Gastrocnemius medialis (tissue), 4 donors: ENCODE results near the gene PLCH1. TPM values are rescaled to one million over a fixed set of nuclear protein-coding genes. Genes with fewer than 3 reads are reported as not detected.

ENCODE experiments used
- ATAC-seq, 2 donors: fragments of 150-250 bp; one replicate each; pipeline ENCODE4 v1.9.1; 2016
- DNase-seq, 2 donors: peaks; one replicate each; pipeline ENCODE4 v3.0.0-alpha.2; 2019
- H3K27ac ChIP-seq, 4 donors: fragments of 200-600 bp; sonication (generic); 1 replicate in 1 of 4; 2 replicates in 3 of 4; pipeline ENCODE4 v1.5.1; 2016 to 2018; ENCODE audit warnings: mild to moderate bottlenecking in 2 of 4, moderate library complexity in 1 of 4
- H3K27me3 ChIP-seq, 3 donors: fragments of 200-600 bp; sonication (generic) in 2 of 3; 1 replicate in 1 of 3; 2 replicates in 2 of 3; pipeline versions ENCODE4 v1.5.1 to v1.6.0; 2016 to 2019; ENCODE audit warnings: mild to moderate bottlenecking in 1 of 3, moderate library complexity in 1 of 3
- H3K36me3 ChIP-seq, 2 donors: fragments of 200-600 bp; sonication (generic) in 1 of 2; one replicate each; pipeline ENCODE4 v1.5.1; 2017 to 2018
- H3K4me1 ChIP-seq, 2 donors: fragments of 200-600 bp; sonication (generic) in 1 of 2; one replicate each; pipeline ENCODE4 v1.5.1; 2016 to 2017; ENCODE audit warnings: mild to moderate bottlenecking in 2 of 2
- H3K4me3 ChIP-seq, 4 donors: fragments of 200-600 bp; sonication (generic) in 3 of 4; 1 replicate in 1 of 4; 2 replicates in 3 of 4; pipeline ENCODE4 v1.5.1; 2016 to 2019; ENCODE audit warnings: mild to moderate bottlenecking in 2 of 4
- H3K9me3 ChIP-seq, 3 donors: fragments of 200-600 bp; sonication (generic) in 2 of 3; 1 replicate in 1 of 3; 2 replicates in 2 of 3; pipeline ENCODE4 v1.5.1; 2016 to 2019
- POLR2A ChIP-seq, 2 donors: fragments of 450-650 bp; IDR thresholded peaks; one replicate each; pipeline ENCODE4 v1.6.1; 2017; ENCODE audit warnings: antibody characterized with exemption in 2 of 2, mild to moderate bottlenecking in 2 of 2, moderate library complexity in 2 of 2
- in situ Hi-C, 4 donors: fragments of 200-750 bp; cut with MboI; loops; one replicate each; pipeline versions ENCODE4 v1.15.0 to v1.8.0; 2017; ENCODE audit warnings: low sequenced_read_pairs in 4 of 4
- intact Hi-C: fragments of 100-400 bp; cut with DNase I; formaldehyde crosslinking; loops from one replicate; pipeline ENCODE4 v1.15.1; 2023; ENCODE audit warnings: low total_unique reads
- total RNA-seq, 4 donors: library from RNA; depleted of rRNA; stranded (reverse); fragments of >200 nt; gene quantifications; one replicate each; pipeline versions ENCODE4 v1.1.0 to v1.2.3, GENCODE V29; 2016
- TF ChIP-seq, protein P1 (sequence below), 5 experiments: fragments of 450-650 bp in 3 of 5; fragments of 200-600 bp in 2 of 5; sonication (generic) in 2 of 5; IDR thresholded peaks in 4 of 5; conservative IDR thresholded peaks in 1 of 5; 1 replicate in 4 of 5; 2 replicates in 1 of 5; pipeline ENCODE4 v1.5.1; 2016 to 2019; ENCODE audit warnings: antibody characterized with exemption in 5 of 5, mild to moderate bottlenecking in 3 of 5, moderate library complexity in 3 of 5

PLCH1 gene
- total RNA-seq, 4 donors from 2014 or later = 0.07 to 0.33 (median 0.10) TPM; not detected in 1

DNA sequence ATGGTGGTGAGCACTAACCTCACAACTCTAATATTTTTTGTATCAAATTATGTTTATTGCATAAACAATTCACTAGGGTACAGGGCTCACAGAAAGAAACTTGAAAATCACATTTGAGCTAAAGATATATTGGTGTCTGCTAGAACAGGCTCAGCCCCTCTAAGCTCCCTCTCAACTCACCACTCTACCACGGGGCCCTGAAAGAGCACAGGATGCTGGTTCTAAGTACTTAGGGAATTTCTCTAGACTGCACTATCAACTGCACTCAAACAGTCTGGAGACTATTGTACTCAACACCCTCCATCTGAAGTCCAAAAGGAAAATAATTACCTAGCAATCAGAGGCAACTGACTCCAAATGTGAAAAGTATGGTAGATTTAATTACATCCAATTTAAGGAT is 352.7 kb downstream of the PLCH1 start:
- no peak for DNase-seq
- no peak overlapping the region for H3K27ac ChIP-seq
- intact Hi-C loops = no loop called here
- ATAC-seq = no peak
- in situ Hi-C loops = no loop called here
- H3K36me3 ChIP-seq = no peaks in the 10 kb centered on the region
- no peaks in the 10 kb centered on the region for H3K27me3 ChIP-seq
- TF ChIP-seq, protein P1, sequence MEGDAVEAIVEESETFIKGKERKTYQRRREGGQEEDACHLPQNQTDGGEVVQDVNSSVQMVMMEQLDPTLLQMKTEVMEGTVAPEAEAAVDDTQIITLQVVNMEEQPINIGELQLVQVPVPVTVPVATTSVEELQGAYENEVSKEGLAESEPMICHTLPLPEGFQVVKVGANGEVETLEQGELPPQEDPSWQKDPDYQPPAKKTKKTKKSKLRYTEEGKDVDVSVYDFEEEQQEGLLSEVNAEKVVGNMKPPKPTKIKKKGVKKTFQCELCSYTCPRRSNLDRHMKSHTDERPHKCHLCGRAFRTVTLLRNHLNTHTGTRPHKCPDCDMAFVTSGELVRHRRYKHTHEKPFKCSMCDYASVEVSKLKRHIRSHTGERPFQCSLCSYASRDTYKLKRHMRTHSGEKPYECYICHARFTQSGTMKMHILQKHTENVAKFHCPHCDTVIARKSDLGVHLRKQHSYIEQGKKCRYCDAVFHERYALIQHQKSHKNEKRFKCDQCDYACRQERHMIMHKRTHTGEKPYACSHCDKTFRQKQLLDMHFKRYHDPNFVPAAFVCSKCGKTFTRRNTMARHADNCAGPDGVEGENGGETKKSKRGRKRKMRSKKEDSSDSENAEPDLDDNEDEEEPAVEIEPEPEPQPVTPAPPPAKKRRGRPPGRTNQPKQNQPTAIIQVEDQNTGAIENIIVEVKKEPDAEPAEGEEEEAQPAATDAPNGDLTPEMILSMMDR (IDR thresholded peaks at IDR 0.05 in 4 of 5, conservative IDR thresholded peaks at IDR 0.05 in 1 of 5) = no peak
- TF ChIP-seq POLR2A (IDR thresholded peaks at IDR 0.05) = no peak
- peaks cover 0 to 6% of the 10 kb centered on the region in 2 donors for H3K4me1 ChIP-seq
- H3K4me3 ChIP-seq = no peak overlapping the region
- no peaks in the 10 kb centered on the region for H3K9me3 ChIP-seq

DNA sequence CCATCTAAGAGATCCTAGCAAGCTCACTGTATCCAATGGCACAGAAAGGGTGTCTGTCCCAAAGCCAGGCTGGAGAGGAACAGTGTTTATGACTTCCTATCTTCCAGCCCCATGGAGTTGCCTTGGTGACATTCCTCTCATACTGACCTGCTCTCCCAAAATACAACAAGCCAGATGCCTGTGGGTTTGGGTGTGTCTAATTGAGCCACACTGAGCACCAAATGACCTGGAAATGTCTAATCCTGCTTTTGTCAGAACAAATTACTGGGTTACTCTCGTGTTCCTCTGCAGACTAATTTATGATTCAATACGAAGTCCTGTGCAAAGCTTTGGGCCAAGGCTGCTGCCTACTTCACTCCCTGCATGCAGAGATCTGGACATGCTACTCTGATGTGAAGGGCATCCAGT is 353.3 kb downstream of the PLCH1 start:
- Histone ChIP-seq H3K9me3 (no peaks in the 10 kb centered on the region), H3K4me3 (no peak overlapping the region), H3K27me3 (no peaks in the 10 kb centered on the region), H3K27ac (peak overlapping the region in 1 of 4 donors; percentile 18), H3K36me3 (no peaks in the 10 kb centered on the region), H3K4me1 (peaks cover 0 to 6% of the 10 kb centered on the region in 2 donors)
- ATAC-seq = peak; percentile 90 to 95
- peak; percentile 45 to 52 for DNase-seq
- in situ Hi-C loops = no loop called here
- intact Hi-C loops = no loop called here
- TF ChIP-seq, protein P1 (IDR thresholded peaks at IDR 0.05 in 4 of 5, conservative IDR thresholded peaks at IDR 0.05 in 1 of 5) = no peak
- TF ChIP-seq POLR2A (IDR thresholded peaks at IDR 0.05) = no peak

DNA sequence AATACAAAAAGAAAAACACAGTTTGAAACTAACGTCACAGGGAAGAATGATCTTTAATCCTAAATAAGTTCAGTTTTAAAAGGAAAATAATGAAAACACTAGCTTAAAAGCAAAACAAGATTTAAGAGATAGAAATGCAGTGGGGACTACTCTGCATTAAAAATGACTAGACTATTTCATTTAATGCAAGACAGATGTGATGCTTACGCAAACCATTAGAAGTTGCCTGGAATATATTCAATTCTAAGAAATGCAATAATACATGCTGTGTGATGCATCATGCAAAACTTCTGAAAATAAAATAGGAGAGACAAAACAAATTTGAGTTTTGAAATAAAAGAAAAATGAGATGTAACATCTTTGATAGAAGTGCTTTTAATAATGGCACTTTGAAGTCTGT is 353.8 kb downstream of the PLCH1 start:
- no peak for DNase-seq
- TF ChIP-seq, protein P1 (IDR thresholded peaks at IDR 0.05 in 4 of 5, conservative IDR thresholded peaks at IDR 0.05 in 1 of 5) = no peak
- TF ChIP-seq POLR2A (IDR thresholded peaks at IDR 0.05) = no peak
- H3K27me3 ChIP-seq = no peaks in the 10 kb centered on the region
- intact Hi-C loops (no loop called here), in situ Hi-C loops (no loop called here)
- H3K27ac ChIP-seq = peak overlapping the region in 1 of 4 donors; percentile 18
- peak; percentile 46 to 59 for ATAC-seq
- H3K4me3 ChIP-seq = no peak overlapping the region
- no peaks in the 10 kb centered on the region for H3K9me3 ChIP-seq
- no peaks in the 10 kb centered on the region for H3K36me3 ChIP-seq
- peaks cover 0 to 6% of the 10 kb centered on the region in 2 donors for H3K4me1 ChIP-seq

DNA sequence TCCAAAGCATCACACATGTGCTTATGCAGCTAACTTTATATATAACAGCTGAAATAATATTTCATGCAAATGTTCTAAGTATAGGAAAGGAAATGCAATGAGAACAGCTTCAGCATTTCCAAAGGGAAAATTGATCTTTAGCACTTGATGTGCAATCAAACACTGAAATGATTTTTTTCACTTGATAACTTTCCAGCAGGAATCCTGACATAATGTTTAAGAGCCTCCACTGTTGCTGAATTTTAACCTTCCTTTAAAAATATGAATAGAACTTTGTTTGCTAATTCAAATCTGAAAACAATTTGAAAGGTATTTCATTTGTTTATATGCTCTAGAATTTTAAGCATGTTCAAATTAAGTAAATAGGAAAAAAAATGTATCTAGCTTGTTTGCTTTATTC is 354.5 kb downstream of the PLCH1 start:
- H3K9me3 ChIP-seq = no peaks in the 10 kb centered on the region
- no peak for TF ChIP-seq POLR2A (IDR thresholded peaks at IDR 0.05)
- TF ChIP-seq, protein P1 (IDR thresholded peaks at IDR 0.05 in 4 of 5, conservative IDR thresholded peaks at IDR 0.05 in 1 of 5) = no peak
- no peaks in the 10 kb centered on the region for H3K27me3 ChIP-seq
- in situ Hi-C loops (no loop called here), intact Hi-C loops (no loop called here)
- H3K4me3 ChIP-seq = no peak overlapping the region
- no peak overlapping the region for H3K27ac ChIP-seq
- H3K36me3 ChIP-seq = no peaks in the 10 kb centered on the region
- DNase-seq (no peak), ATAC-seq (no peak)
- peaks cover 0 to 6% of the 10 kb centered on the region in 2 donors for H3K4me1 ChIP-seq

DNA sequence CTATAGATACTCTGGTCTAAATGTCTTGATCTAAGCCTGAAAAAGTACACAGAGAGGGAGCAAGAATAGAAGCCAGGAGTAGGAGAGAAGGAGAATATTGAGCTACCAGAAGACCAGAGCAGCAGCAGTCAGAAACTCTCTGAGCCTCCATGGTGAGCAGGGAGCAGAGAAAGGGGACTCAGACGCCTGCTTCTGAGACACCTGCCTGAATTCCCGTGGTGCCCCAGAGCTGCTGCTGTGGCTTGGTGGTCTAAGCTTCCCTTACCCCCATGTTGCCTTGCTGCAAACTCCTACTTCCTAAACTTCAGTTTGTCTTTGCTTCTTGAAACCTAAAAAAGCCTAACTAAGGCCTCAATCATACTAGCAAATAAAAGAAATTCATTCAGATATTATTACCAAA is 356.5 kb downstream of the PLCH1 start:
- no peak overlapping the region for H3K27ac ChIP-seq
- no peaks in the 10 kb centered on the region for H3K27me3 ChIP-seq
- H3K36me3 ChIP-seq = no peaks in the 10 kb centered on the region
- in situ Hi-C loops (no loop called here), intact Hi-C loops (loop anchor here (10.0 kb wide), 1 partner anchor 316 kb away; no protein-coding TSS in a partner anchor)
- TF ChIP-seq, protein P1 (IDR thresholded peaks at IDR 0.05 in 4 of 5, conservative IDR thresholded peaks at IDR 0.05 in 1 of 5) = no peak
- no peak for TF ChIP-seq POLR2A (IDR thresholded peaks at IDR 0.05)
- peaks cover 0 to 6% of the 10 kb centered on the region in 2 donors for H3K4me1 ChIP-seq
- no peak overlapping the region for H3K4me3 ChIP-seq
- ATAC-seq = no peak
- no peak for DNase-seq
- H3K9me3 ChIP-seq = no peaks in the 10 kb centered on the region
